Natural killer cell (primary cell): ENCODE measurements around the gene STXBP1. TPM values are rescaled to one million over a fixed set of nuclear protein-coding genes. Genes with fewer than 3 reads are reported as not detected.

Experiments
- ATAC-seq, 3 donors: fragments of 150-1000 bp in 2 of 3; fragments of 200-7000 bp in 1 of 3; cut with Tn5 transposase; 1 replicate in 1 of 3; 2 replicates in 2 of 3; pipeline ENCODE4 v1.10.0; 2021; ENCODE audit warnings: mild to moderate bottlenecking in 2 of 3, moderate library complexity in 2 of 3
- DNase-seq, 2 donors: peaks; one replicate each; pipeline versions ENCODE4 v3.0.0 to v3.0.0-alpha.2; 2013 to 2021; ENCODE audit warnings: mixed read lengths in 1 of 2
- H3K27ac ChIP-seq: one replicate; pipeline ENCODE4 v1.5.1; 2013; ENCODE audit warnings: mild to moderate bottlenecking, low read length
- H3K27me3 ChIP-seq: one replicate; pipeline ENCODE4 v1.6.1; 2013; ENCODE audit warnings: low read length; ENCODE audit not compliant: control insufficient read depth, insufficient read depth
- H3K36me3 ChIP-seq: one replicate; pipeline ENCODE4 v1.6.1; 2013; ENCODE audit warnings: low read length; ENCODE audit not compliant: control insufficient read depth, insufficient read depth
- H3K4me1 ChIP-seq: one replicate; pipeline ENCODE4 v1.6.1; 2013; ENCODE audit warnings: low read length; ENCODE audit not compliant: control insufficient read depth, insufficient read depth
- H3K4me3 ChIP-seq: one replicate; pipeline ENCODE4 v1.5.1; 2013; ENCODE audit warnings: low read length
- H3K9me3 ChIP-seq: one replicate; pipeline ENCODE4 v1.6.1; 2013; ENCODE audit warnings: low read length; ENCODE audit not compliant: control insufficient read depth, insufficient read depth
- H3K27ac Mint-ChIP-seq, 2 donors: one replicate each; pipeline ENCODE4 v1.8.0; 2022; ENCODE audit warnings: mild to moderate bottlenecking in 2 of 2, mixed read lengths in 2 of 2, moderate library complexity in 1 of 2
- H3K27me3 Mint-ChIP-seq, 2 donors: one replicate each; pipeline ENCODE4 v1.8.0; 2022; ENCODE audit warnings: low read depth in 2 of 2, mixed read lengths in 2 of 2
- H3K36me3 Mint-ChIP-seq: one replicate; pipeline ENCODE4 v1.8.0; 2022; ENCODE audit warnings: mixed read lengths
- H3K4me1 Mint-ChIP-seq, 2 donors: one replicate each; pipeline ENCODE4 v1.8.0; 2022; ENCODE audit warnings: mixed read lengths in 2 of 2
- H3K4me3 Mint-ChIP-seq: one replicate; pipeline ENCODE4 v1.8.0; 2022; ENCODE audit warnings: mild to moderate bottlenecking, moderate library complexity, mixed read lengths
- H3K9me3 Mint-ChIP-seq, 2 donors: one replicate each; pipeline ENCODE4 v1.8.0; 2022; ENCODE audit warnings: mixed read lengths in 2 of 2
- whole genome bisulfite sequencing: methylation state at CpG from one replicate; pipeline ENCODE4 v1.1.7; 2013; ENCODE audit warnings: missing lambda C conversion rate; ENCODE audit not compliant: insufficient coverage; 5-methylcytosine and 5-hydroxymethylcytosine counted together
- intact Hi-C: fragments of 100-400 bp; cut with micrococcal nuclease; formaldehyde crosslinking; loops from one replicate; pipeline ENCODE4 v1.14.2; 2022
- total RNA-seq, 4 donors: library from RNA; stranded (reverse); fragments of 120-200 nt in 1 of 4; gene quantifications; one replicate each; pipeline versions ENCODE4 v1.2.3 to v1.2.4, GENCODE V29; 2013 to 2022
- TF ChIP-seq, protein P1 (sequence below): fragments of 200-600 bp; IDR thresholded peaks from one replicate; pipeline ENCODE4 v1.8.0; 2022; ENCODE audit warnings: antibody characterized with exemption

Gene STXBP1
- total RNA-seq, 3 donors from 2014 or later (not counting 1 experiment from before 2014, with no cell fraction given), result 0.97 to 1.8 (median 1.6) TPM

DNA sequence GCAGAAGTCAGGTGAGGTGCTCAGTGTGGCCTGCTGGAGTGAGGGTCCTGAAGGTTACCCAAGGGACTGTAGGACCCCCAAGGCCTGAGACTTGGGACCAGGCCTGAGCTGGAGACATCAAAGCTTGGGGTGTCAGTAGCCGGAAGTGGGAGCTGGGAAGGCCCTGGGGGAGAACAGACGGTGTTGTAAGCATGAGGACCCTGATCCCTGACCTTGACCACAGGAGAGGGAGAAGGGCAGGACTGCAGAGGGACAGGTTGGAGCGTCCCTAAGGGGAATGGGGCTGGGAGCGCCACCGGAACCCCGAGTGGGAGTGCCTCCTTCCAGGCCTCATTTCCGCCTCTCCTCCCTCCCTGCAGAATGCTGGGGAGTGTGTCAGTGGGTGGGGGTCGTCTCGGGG, 104.3 kb downstream of the STXBP1 start:
- Histone ChIP-seq H3K27ac (peak overlapping the region; percentile 54), H3K36me3 (no peaks in the 10 kb centered on the region), H3K4me3 (no peak overlapping the region), H3K27me3 (no peaks in the 10 kb centered on the region), H3K4me1 (peaks cover 63% of the 10 kb centered on the region), H3K9me3 (no peaks in the 10 kb centered on the region)
- WGBS, result 89% methylated on average over 9 of the region's 9 CpGs
- intact Hi-C loops, result no loop called here
- DNase-seq, result no peak
- no peak for ATAC-seq
- TF ChIP-seq, protein P1, sequence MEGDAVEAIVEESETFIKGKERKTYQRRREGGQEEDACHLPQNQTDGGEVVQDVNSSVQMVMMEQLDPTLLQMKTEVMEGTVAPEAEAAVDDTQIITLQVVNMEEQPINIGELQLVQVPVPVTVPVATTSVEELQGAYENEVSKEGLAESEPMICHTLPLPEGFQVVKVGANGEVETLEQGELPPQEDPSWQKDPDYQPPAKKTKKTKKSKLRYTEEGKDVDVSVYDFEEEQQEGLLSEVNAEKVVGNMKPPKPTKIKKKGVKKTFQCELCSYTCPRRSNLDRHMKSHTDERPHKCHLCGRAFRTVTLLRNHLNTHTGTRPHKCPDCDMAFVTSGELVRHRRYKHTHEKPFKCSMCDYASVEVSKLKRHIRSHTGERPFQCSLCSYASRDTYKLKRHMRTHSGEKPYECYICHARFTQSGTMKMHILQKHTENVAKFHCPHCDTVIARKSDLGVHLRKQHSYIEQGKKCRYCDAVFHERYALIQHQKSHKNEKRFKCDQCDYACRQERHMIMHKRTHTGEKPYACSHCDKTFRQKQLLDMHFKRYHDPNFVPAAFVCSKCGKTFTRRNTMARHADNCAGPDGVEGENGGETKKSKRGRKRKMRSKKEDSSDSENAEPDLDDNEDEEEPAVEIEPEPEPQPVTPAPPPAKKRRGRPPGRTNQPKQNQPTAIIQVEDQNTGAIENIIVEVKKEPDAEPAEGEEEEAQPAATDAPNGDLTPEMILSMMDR, result no peak
- Mint-ChIP-seq H3K9me3 (no peaks in the 10 kb centered on the region), H3K27me3 (no peaks in the 10 kb centered on the region), H3K27ac (peak overlapping the region; percentile 93 to 94), H3K4me1 (peaks cover 32 to 37% of the 10 kb centered on the region in 2 donors), H3K4me3 (peak overlapping the region; percentile 99), H3K36me3 (no peaks in the 10 kb centered on the region)

DNA sequence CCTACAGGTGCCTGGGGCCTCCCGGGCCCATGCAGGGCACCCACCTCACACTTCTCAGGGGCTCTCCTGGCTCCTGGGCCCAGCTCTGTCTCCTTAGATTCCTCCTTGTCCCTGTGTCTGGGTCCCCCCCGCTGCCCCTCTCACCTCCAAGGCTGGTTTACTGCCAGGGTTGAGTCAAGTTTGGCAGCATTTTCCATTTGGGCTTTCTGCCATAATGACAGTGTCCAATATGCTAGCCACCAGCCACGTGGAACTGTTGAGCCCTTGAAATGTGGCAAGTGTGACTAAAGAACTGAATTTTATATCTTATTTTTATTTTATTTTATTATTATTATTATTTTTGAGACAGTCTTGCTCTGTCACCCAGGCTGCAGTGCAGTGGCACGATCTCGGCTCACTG, 105.7 kb downstream of the STXBP1 start:
- Histone ChIP-seq H3K27ac (no peak overlapping the region), H3K36me3 (no peaks in the 10 kb centered on the region), H3K4me1 (peaks cover 67% of the 10 kb centered on the region), H3K27me3 (no peaks in the 10 kb centered on the region), H3K4me3 (no peak overlapping the region), H3K9me3 (no peaks in the 10 kb centered on the region)
- ATAC-seq, result no peak
- intact Hi-C loops, result no loop called here
- Mint-ChIP-seq H3K27ac (peak overlapping the region in 1 of 2 donors; percentile 36), H3K36me3 (no peaks in the 10 kb centered on the region), H3K4me3 (peak overlapping the region; percentile 21), H3K4me1 (peaks cover 31 to 32% of the 10 kb centered on the region in 2 donors), H3K27me3 (no peaks in the 10 kb centered on the region), H3K9me3 (no peaks in the 10 kb centered on the region)
- TF ChIP-seq, protein P1, result no peak
- WGBS, result 95% methylated on average over 4 of the region's 5 CpGs
- DNase-seq, result no peak

DNA sequence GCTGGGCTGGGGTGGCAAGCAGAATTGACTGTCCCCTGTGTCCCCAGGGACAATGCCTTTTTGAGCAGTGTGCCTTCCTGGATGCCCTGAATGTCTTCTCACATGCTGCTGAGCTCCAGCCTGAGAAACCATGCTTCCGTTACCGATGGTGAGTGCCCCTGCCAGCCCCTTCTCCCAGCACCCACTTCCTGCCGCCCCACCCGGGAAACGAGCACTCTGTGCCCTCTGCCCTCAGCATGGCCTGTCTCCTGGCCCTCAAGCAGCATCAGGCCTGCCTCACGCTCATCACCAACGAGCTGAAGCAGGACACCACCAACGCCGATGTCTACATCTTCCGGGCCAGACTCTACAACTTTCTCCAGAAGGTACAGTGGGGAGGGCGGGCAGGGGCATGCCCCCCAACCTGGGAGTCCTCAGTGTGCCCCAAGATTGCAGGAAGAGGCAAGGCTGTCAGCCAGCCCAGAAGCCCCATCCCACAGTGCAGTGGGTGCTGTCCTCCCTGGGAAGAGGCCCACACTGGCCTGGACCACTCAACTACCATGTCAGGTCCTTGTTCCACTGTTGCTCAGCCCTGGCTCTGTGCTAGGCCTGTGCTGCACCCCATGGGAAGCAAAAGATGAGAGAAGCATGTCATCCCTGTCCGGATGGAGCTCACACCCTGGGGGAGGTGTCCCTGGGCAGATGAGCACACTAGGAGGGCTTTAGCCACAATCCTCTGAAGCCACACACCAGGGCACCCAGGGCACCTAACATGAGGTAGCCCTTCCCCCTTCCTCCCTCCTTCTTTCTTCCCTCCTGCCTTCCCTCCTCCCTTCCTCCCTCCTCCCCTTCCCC, 108.2 kb downstream of the STXBP1 start:
- WGBS, result 78% methylated on average over 12 of the region's 12 CpGs

More for the DNA sequence above, 108.2 kb downstream of the STXBP1 start:
- peak overlapping the region; percentile 26 for H3K4me3 Mint-ChIP-seq
- no peaks in the 10 kb centered on the region for H3K27me3 Mint-ChIP-seq
- TF ChIP-seq, protein P1, result no peak
- Histone ChIP-seq H3K9me3 (no peaks in the 10 kb centered on the region), H3K4me3 (peak overlapping the region; percentile 3), H3K36me3 (no peaks in the 10 kb centered on the region), H3K27me3 (no peaks in the 10 kb centered on the region), H3K27ac (peak overlapping the region; percentile 59), H3K4me1 (peaks cover 59% of the 10 kb centered on the region)
- no peaks in the 10 kb centered on the region for H3K36me3 Mint-ChIP-seq
- H3K27ac Mint-ChIP-seq, result peak overlapping the region; percentile 59 to 81
- peak in 1 of 2 donors; percentile 65 for DNase-seq
- no peak for ATAC-seq
- H3K4me1 Mint-ChIP-seq, result peaks cover 26 to 30% of the 10 kb centered on the region in 2 donors
- intact Hi-C loops, result no loop called here
- H3K9me3 Mint-ChIP-seq, result no peaks in the 10 kb centered on the region
